Sigmoid colon (tissue), 7 donors: ENCODE results near the gene CTNNA1. TPM values are rescaled to one million over a fixed set of nuclear protein-coding genes. Genes with fewer than 3 reads are reported as not detected.
A peak's percentile ranks its signal among the peaks of the same experiment; 100 is the strongest.
"Not testable (repeated sequence)": the region's sequence is repeated elsewhere in the genome, so short reads cannot be mapped to it uniquely, and the experiment has no call there.

ENCODE experiments used
- DNase-seq: peaks from one replicate; pipeline ENCODE4 v3.0.0-alpha.2; 2019
- H3K27ac ChIP-seq, 4 donors: fragments of 200-600 bp; sonication (generic); one replicate each; pipeline ENCODE4 v1.5.1; 2016 to 2019; ENCODE audit warnings: mild to moderate bottlenecking in 1 of 4
- H3K27me3 ChIP-seq, 3 donors: fragments of 200-600 bp; sonication (generic); one replicate each; pipeline ENCODE4 v1.5.1; 2019; ENCODE audit warnings: mild to moderate bottlenecking in 1 of 3
- H3K36me3 ChIP-seq, 4 donors: fragments of 200-600 bp; sonication (generic); one replicate each; pipeline ENCODE4 v1.5.1; 2016 to 2019
- H3K4me1 ChIP-seq, 4 donors: fragments of 200-600 bp; sonication (generic); one replicate each; pipeline ENCODE4 v1.5.1; 2017 to 2019
- H3K4me3 ChIP-seq, 4 donors: fragments of 200-600 bp; sonication (generic); one replicate each; pipeline ENCODE4 v1.5.1; 2017 to 2019; ENCODE audit warnings: mild to moderate bottlenecking in 2 of 4, moderate library complexity in 1 of 4
- H3K9me3 ChIP-seq, 4 donors: fragments of 200-600 bp in 3 of 4; sonication (generic) in 3 of 4; one replicate each; pipeline versions ENCODE4 v1.5.1 to v1.6.1; 2013 to 2019
- CTCF ChIP-seq, 4 experiments: fragments of 450-650 bp in 3 of 4; fragments of 200-600 bp in 1 of 4; IDR thresholded peaks; one replicate each; pipeline ENCODE4 v1.5.1; 2016 to 2019; ENCODE audit warnings: antibody characterized with exemption in 4 of 4, mild to moderate bottlenecking in 3 of 4, moderate library complexity in 2 of 4
- EP300 ChIP-seq, 4 donors: sonication (generic); formaldehyde crosslinking; IDR thresholded peaks; one replicate each; pipeline ENCODE4 v1.6.1; 2017; ENCODE audit warnings: antibody characterized with exemption in 4 of 4
- POLR2A ChIP-seq, 2 donors: fragments of 450-650 bp; IDR thresholded peaks; one replicate each; pipeline ENCODE4 v1.6.1; 2016; ENCODE audit warnings: antibody characterized with exemption in 2 of 2, mild to moderate bottlenecking in 2 of 2, moderate library complexity in 2 of 2
- POLR2AphosphoS5 ChIP-seq, 4 donors: sonication (generic); formaldehyde crosslinking; IDR thresholded peaks; one replicate each; pipeline ENCODE4 v1.6.1; 2017; ENCODE audit warnings: antibody characterized with exemption in 4 of 4
- WGBS, 2 donors: extraction: QIAGEN DNeasy Blood & Tissue Kit; methylation state at CpG; one replicate each; pipeline ENCODE4 v1.1.7; 2013; 5-methylcytosine and 5-hydroxymethylcytosine counted together
- intact Hi-C: fragments of 100-400 bp; cut with DNase I; formaldehyde crosslinking; loops from one replicate; pipeline ENCODE4 v1.15.1; 2023
- polyA plus RNA-seq, 3 donors: library from polyadenylated mRNA; stranded (reverse); fragments of 200-250 nt; gene quantifications; one replicate each; pipeline ENCODE4 v1.2.3, GENCODE V29; 2013
- total RNA-seq, 4 donors: library from RNA; depleted of rRNA; stranded (reverse); fragments of >200 nt; gene quantifications; one replicate each; pipeline ENCODE4 v1.1.0, GENCODE V29; 2016
- donor health status: healthy with polysubstance abuse.
- donor health status: Bipolar disorder and iron deficiency.
- donor health status: healthy.

CTNNA1 gene
- total and polyA plus RNA-seq, 7 donors = 163 to 256 (median 188) TPM

- no peaks in the 10 kb centered on the region for H3K9me3 ChIP-seq
- H3K27ac ChIP-seq = no peak overlapping the region
- H3K36me3 ChIP-seq = no peaks in the 10 kb centered on the region
- intact Hi-C loops = no loop called here
- H3K4me1 ChIP-seq = no peaks in the 10 kb centered on the region
- TF ChIP-seq CTCF (IDR thresholded peaks at IDR 0.05) = no peak
- TF ChIP-seq POLR2AphosphoS5 (IDR thresholded peaks at IDR 0.05) = no peak
- no peak for TF ChIP-seq EP300 (IDR thresholded peaks at IDR 0.05)
- TF ChIP-seq POLR2A (IDR thresholded peaks at IDR 0.05) = no peak
- no peak overlapping the region for H3K4me3 ChIP-seq
- DNase-seq = no peak
- WGBS, 2 donors = 95 to 97% methylated on average over 6 of the region's 6 CpGs
- H3K27me3 ChIP-seq = no peaks in the 10 kb centered on the region
Measured at GRCh38 chr5:138745268-138745667, 8.0 kb upstream of the CTNNA1 start.

DNA sequence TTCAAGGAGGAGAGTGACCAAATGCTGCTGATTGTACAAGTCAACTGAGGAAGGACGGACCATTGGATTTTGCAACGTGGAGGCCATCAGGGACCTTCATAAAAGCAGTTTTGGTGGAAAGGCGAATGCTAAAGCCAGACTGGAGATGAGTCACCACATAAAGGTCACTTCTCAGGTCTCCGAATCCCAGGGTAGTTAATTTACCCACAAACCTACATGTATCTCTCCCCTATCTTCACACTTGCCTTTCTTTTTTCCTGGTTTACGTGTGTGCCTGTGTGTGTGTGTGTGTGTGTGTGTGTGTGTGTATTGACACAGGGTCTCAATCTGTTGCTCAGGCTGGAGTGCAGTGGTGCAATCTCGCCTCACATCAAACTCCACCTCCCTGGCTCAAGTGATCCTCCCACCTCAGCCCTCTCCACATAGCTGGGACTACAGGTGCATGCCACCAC is 4.6 kb upstream of the CTNNA1 start:
- no peaks in the 10 kb centered on the region for H3K9me3 ChIP-seq
- H3K27me3 ChIP-seq = no peaks in the 10 kb centered on the region
- no peak overlapping the region for H3K27ac ChIP-seq
- WGBS, 2 donors = 74 to 88% methylated on average over 6 of the region's 6 CpGs
- intact Hi-C loops = no loop called here
- H3K36me3 ChIP-seq = no peaks in the 10 kb centered on the region
- peaks cover 0 to 7% (median 6%) of the 10 kb centered on the region in 4 donors for H3K4me1 ChIP-seq
- no peak overlapping the region for H3K4me3 ChIP-seq
- DNase-seq = no peak
- TF ChIP-seq POLR2A (IDR thresholded peaks at IDR 0.05) = no peak
- TF ChIP-seq EP300 (IDR thresholded peaks at IDR 0.05) = no peak
- no peak for TF ChIP-seq CTCF (IDR thresholded peaks at IDR 0.05)
- no peak for TF ChIP-seq POLR2AphosphoS5 (IDR thresholded peaks at IDR 0.05)

DNA sequence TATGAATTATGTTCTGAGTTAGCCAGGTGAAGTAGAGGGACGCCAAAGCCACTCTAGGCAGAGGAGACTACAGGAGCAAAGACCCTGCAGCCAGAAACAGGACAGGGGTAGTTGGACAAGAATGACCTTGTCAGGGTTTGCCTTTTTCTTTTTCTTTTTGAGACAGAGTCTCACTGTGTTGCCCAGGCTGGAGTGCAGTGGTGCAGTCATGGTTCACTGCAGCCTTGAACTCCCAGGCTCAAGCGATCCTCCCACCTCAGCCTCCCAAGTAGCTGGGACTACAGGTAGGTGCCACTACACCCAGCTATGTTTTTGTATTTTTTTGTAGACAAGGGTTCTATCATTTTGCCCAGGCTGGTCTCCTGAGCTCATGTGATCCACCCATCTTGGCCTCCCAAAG is 1.9 kb upstream of the CTNNA1 start:
- H3K9me3 ChIP-seq, DNase-seq, H3K4me3 ChIP-seq, H3K36me3 ChIP-seq, H3K27ac ChIP-seq, H3K27me3 ChIP-seq: not testable (repeated sequence)
- intact Hi-C loops = loop anchor here (10.0 kb wide), 2 partner anchors 117 to 417 kb away; partner anchors contain the start of genes CDC25C and FAM53C
- WGBS, 2 donors = 97% methylated on average over 2 of the region's 2 CpGs
- peaks cover 0 to 27% (median 21%) of the 10 kb centered on the region in 4 donors for H3K4me1 ChIP-seq

GRCh38 chr5:138752341-138752950 is 779 bp upstream of the CTNNA1 start:
- no peaks in the 10 kb centered on the region for H3K9me3 ChIP-seq
- H3K27ac ChIP-seq = peak overlapping the region; percentile 99 to 100 (median 100)
- H3K4me1 ChIP-seq = peaks cover 0 to 33% (median 30%) of the 10 kb centered on the region in 4 donors
- peak; percentile 68 for DNase-seq
- TF ChIP-seq EP300 (IDR thresholded peaks at IDR 0.05) = no peak
- no peak for TF ChIP-seq CTCF (IDR thresholded peaks at IDR 0.05)
- TF ChIP-seq POLR2AphosphoS5 (IDR thresholded peaks at IDR 0.05) = no peak
- no peak for TF ChIP-seq POLR2A (IDR thresholded peaks at IDR 0.05)
- peak overlapping the region; percentile 88 to 100 (median 94) for H3K4me3 ChIP-seq
- intact Hi-C loops = loop anchor here (2.0 to 10.0 kb wide), 3 partner anchors 118 to 514 kb away; partner anchors contain the start of genes CDC25C and FAM53C
- no peaks in the 10 kb centered on the region for H3K36me3 ChIP-seq
- H3K27me3 ChIP-seq = no peaks in the 10 kb centered on the region
- WGBS, 2 donors = 8 to 27% methylated on average over 18 of the region's 18 CpGs

- H3K27ac ChIP-seq = peak overlapping the region; percentile 99 to 100 (median 100)
- intact Hi-C loops = loop anchor here (1.0 to 10.0 kb wide), 4 partner anchors 119 to 513 kb away; partner anchors contain the start of genes CDC25C, FAM53C and HSPA9
- peak overlapping the region; percentile 88 to 100 (median 94) for H3K4me3 ChIP-seq
- TF ChIP-seq POLR2A (IDR thresholded peaks at IDR 0.05) (peak in 1 of 2 donors; percentile 1), POLR2AphosphoS5 (IDR thresholded peaks at IDR 0.05) (peak; percentile 50 to 73 (median 65)), CTCF (IDR thresholded peaks at IDR 0.05) (no peak)
- peaks cover 0 to 33% (median 30%) of the 10 kb centered on the region in 4 donors for H3K4me1 ChIP-seq
- DNase-seq = peak; percentile 97
- H3K27me3 ChIP-seq = no peaks in the 10 kb centered on the region
- peaks cover 0 to 13% (median 7%) of the 10 kb centered on the region in 4 donors for H3K36me3 ChIP-seq
- peaks cover 0 to 6% (median 3%) of the 10 kb centered on the region in 4 donors for H3K9me3 ChIP-seq
- 1 to 3% methylated on average over 58 of the region's 58 CpGs for WGBS, 2 donors
Measured at GRCh38 chr5:138753794-138754698, 821 bp downstream of the CTNNA1 start.
